A549 (cell line): ENCODE data around the gene EPS8. TPM values are rescaled to one million over a fixed set of nuclear protein-coding genes. Genes with fewer than 3 reads are reported as not detected.
A peak's percentile ranks its signal among the peaks of the same experiment; 100 is the strongest.

Source experiments
- ATAC-seq, 2 experiments: fragments of 200-7000 bp in 1 of 2; fragments of >200 bp in 1 of 2; cut with Nextera tagmentation in 1 of 2; cut with Tn5 transposase in 1 of 2; 3 replicates each; pipeline versions ENCODE4 v1.8.0 to v1.9.1; 2018 to 2020; ENCODE audit warnings: mild to moderate bottlenecking in 1 of 2, moderate library complexity in 1 of 2
- CTCF ChIA-PET: fragments of 300-600 bp; sonication (Branson Sonifier 250); formaldehyde crosslinking; extraction: SDS; loops from one replicate; lab custom pipeline; 2021; ENCODE audit warnings: antibody characterized with exemption, inconsistent platforms; lab: Yijun Ruan, JAX
- POLR2A ChIA-PET: fragments of 350-600 bp; formaldehyde crosslinking; extraction: SDS; loops from one replicate; lab custom pipeline; 2021; ENCODE audit warnings: antibody characterized with exemption, inconsistent platforms; lab: Yijun Ruan, JAX
- DNase-seq, 2 experiments: peaks; one replicate each; pipeline versions ENCODE4 v3.0.0 to v3.0.0-alpha.2; 2011 to 2016; ENCODE audit warnings: low read depth in 1 of 2, low spot score in 1 of 2
- FAIRE-seq: peaks from 2 replicates; lab custom pipeline; 2011; peaks lifted over from hg19 to GRCh38; lab: Jason Lieb, UNC
- H3K27ac ChIP-seq, 2 experiments: fragments of >200 bp; sonication (Bioruptor Twin); formaldehyde crosslinking; 3 replicates each; pipeline ENCODE4 v1.5.1; 2016 to 2017
- H3K4me1 ChIP-seq: fragments of >200 bp; sonication (Bioruptor Twin); formaldehyde crosslinking; 3 replicates; pipeline ENCODE4 v1.6.1; 2016
- H3K4me2 ChIP-seq: fragments of >200 bp; sonication (Bioruptor Twin); formaldehyde crosslinking; 3 replicates; pipeline ENCODE4 v1.6.1; 2016
- H3K4me3 ChIP-seq: fragments of >200 bp; sonication (Bioruptor Twin); formaldehyde crosslinking; 3 replicates; pipeline ENCODE4 v1.5.1; 2016
- H3K9me3 ChIP-seq: fragments of >200 bp; sonication (Bioruptor Twin); formaldehyde crosslinking; 3 replicates; pipeline ENCODE4 v1.6.1; 2016
- ATOH8 ChIP-seq: fragments of 250-450 bp; sonication (Bioruptor Pico); IDR thresholded peaks from 2 replicates; pipeline ENCODE4 v1.5.0; 2020; ENCODE audit warnings: low read depth, mild to moderate bottlenecking, moderate library complexity
- CBX2 ChIP-seq: fragments of 200-600 bp; sonication (generic); IDR thresholded peaks from 2 replicates; pipeline ENCODE4 v1.6.1; 2016; ENCODE audit warnings: low read depth, mild to moderate bottlenecking, borderline replicate concordance
- FOXS1 ChIP-seq: fragments of 250-450 bp; sonication (Bioruptor Pico); IDR thresholded peaks from 2 replicates; pipeline ENCODE4 v1.5.0; 2020; ENCODE audit warnings: mild to moderate bottlenecking, moderate library complexity
- HMGXB4 ChIP-seq: fragments of 250-450 bp; sonication (Bioruptor Pico); IDR thresholded peaks from 2 replicates; pipeline ENCODE4 v1.5.0; 2021; ENCODE audit warnings: mild to moderate bottlenecking, moderate library complexity, borderline replicate concordance
- JUN ChIP-seq, 2 experiments: fragments of >200 bp; sonication (Bioruptor Twin); formaldehyde crosslinking; IDR thresholded peaks; 2 replicates in 1 of 2; 3 replicates in 1 of 2; pipeline ENCODE4 v1.6.1; 2016 to 2017
- NFE2L2 ChIP-seq: fragments of 150-350 bp; conservative IDR thresholded peaks from 2 replicates; pipeline ENCODE4 v1.6.1; 2014; ENCODE audit warnings: low read length
- NR3C1 ChIP-seq: fragments of >200 bp; sonication (Bioruptor Twin); formaldehyde crosslinking; IDR thresholded peaks from 3 replicates; pipeline ENCODE4 v1.6.1; 2017
- RFX5 ChIP-seq: fragments of 450-650 bp; IDR thresholded peaks from 2 replicates; pipeline ENCODE4 v1.7.1; 2014; ENCODE audit warnings: antibody characterized with exemption, mild to moderate bottlenecking, moderate library complexity
- RNF2 ChIP-seq: fragments of 200-600 bp; sonication (generic); IDR thresholded peaks from 2 replicates; pipeline ENCODE4 v1.6.1; 2016; ENCODE audit warnings: low read depth, mild to moderate bottlenecking, antibody characterized with exemption, moderate library complexity, borderline replicate concordance
- USF2 ChIP-seq: fragments of 450-650 bp; IDR thresholded peaks from 2 replicates; pipeline ENCODE4 v1.6.1; 2014; ENCODE audit warnings: antibody characterized with exemption
- ZC3H11A ChIP-seq: fragments of 450-650 bp; IDR thresholded peaks from 2 replicates; pipeline ENCODE4 v1.6.1; 2014; ENCODE audit warnings: antibody characterized with exemption, mild to moderate bottlenecking
- ZFP36 ChIP-seq: fragments of 450-650 bp; IDR thresholded peaks from 2 replicates; pipeline ENCODE4 v1.6.1; 2014; ENCODE audit warnings: borderline replicate concordance; ENCODE audit not compliant: partially characterized antibody
- WGBS: methylation state at CpG from one replicate; pipeline ENCODE4 v1.1.6; 2017; ENCODE audit errors: missing lambda C conversion rate; 5-methylcytosine and 5-hydroxymethylcytosine counted together
- polyA plus RNA-seq, 4 experiments: library from polyadenylated mRNA; depleted of rRNA in 3 of 4; stranded (reverse); fragments of >200 nt; fragmentation: RNase III in 1 of 4; extraction: RNeasy Plus Mini Kit Qiagen cat#74134 plus additional on column Dnase treatment in 1 of 4; gene quantifications; 2 replicates in 3 of 4; 3 replicates in 1 of 4; pipeline ENCODE4 v1.2.3, GENCODE V29; 2011 to 2017
- TF ChIP-seq, protein P1 (sequence below): fragments of 200-600 bp; sonication (generic); IDR thresholded peaks from 2 replicates; pipeline ENCODE4 v1.6.1; 2016; ENCODE audit warnings: antibody characterized with exemption, mild to moderate bottlenecking, moderate library complexity

Gene EPS8
- polyA plus RNA-seq, 2 of the 4 experiments (the other 2 are of a cell fraction), result 25.1 to 101 TPM

- no peak for FAIRE-seq
- no peak for ATAC-seq
- POLR2A ChIA-PET, result no interaction called here
- no peak for TF ChIP-seq JUN (IDR thresholded peaks at IDR 0.05)
- TF ChIP-seq ZC3H11A, result no peak
- WGBS, result 83% methylated on average over 6 of the region's 6 CpGs
- CTCF ChIA-PET, result no interaction called here
- Histone ChIP-seq H3K9me3 (no peaks in the 10 kb centered on the region), H3K27ac (no peak overlapping the region), H3K4me2 (no peak overlapping the region), H3K4me1 (peaks cover 49% of the 10 kb centered on the region), H3K4me3 (no peak overlapping the region)
- no peak for DNase-seq
Observed at GRCh38 chr12:15707516-15708199, 81.5 kb downstream of the EPS8 start.

DNA sequence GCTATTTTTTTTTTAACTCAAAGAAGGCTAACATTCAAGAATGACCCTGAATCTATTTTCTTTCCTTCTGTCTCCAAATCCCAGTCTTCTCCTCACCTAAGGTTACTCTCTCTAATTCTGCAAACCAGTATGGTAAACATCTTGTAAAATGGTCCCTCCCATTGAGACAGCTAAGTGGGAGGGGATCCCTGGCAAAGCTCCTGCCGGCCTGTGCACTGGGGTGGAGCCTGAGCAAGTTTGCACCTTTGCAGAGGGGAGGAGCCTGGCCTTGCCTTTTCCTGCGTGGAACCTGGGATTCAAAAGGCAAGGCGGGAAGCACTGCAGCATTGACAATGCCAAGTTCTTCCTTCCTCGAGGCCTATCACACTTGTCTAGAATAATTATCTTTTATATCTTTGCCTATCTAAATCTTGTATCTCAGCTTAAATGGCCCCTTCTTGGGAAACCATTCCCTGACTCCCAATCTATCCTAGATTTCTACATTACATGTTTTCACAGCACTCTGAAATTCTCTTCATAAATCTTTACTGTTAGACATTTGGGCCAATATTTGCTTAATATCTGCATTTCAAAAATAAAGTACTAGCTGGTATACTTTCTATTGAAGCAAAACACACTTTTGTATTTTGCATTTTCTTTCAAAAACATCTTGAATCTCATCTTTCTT, 83.0 kb downstream of the EPS8 start:
- H3K27ac ChIP-seq, result no peak overlapping the region
- H3K4me1 ChIP-seq, result peaks cover 49% of the 10 kb centered on the region
- 35% methylated on average over 4 of the region's 4 CpGs for WGBS
- DNase-seq, result peak in 1 of 2 experiments; percentile 45
- H3K4me3 ChIP-seq, result no peak overlapping the region
- peak overlapping the region; percentile 39 for H3K4me2 ChIP-seq
- peak; percentile 56 to 79; a peak in 5 of 6 replicates for ATAC-seq
- H3K9me3 ChIP-seq, result no peaks in the 10 kb centered on the region
- CTCF ChIA-PET, result interaction anchor here (1.1 kb wide), 1 partner anchor 48 kb away, joined by 3 read pairs; no protein-coding TSS in a partner anchor
- no peak for FAIRE-seq
- TF ChIP-seq NR3C1 (no peak), ATOH8 (CRISPR knock-in tag) (no peak), ZFP36 (no peak), RFX5 (no peak), HMGXB4 (CRISPR knock-in tag) (no peak), USF2 (no peak), FOXS1 (CRISPR knock-in tag) (no peak), RNF2 (no peak), CBX2 (no peak), NFE2L2 (no peak)
- TF ChIP-seq, protein P1, sequence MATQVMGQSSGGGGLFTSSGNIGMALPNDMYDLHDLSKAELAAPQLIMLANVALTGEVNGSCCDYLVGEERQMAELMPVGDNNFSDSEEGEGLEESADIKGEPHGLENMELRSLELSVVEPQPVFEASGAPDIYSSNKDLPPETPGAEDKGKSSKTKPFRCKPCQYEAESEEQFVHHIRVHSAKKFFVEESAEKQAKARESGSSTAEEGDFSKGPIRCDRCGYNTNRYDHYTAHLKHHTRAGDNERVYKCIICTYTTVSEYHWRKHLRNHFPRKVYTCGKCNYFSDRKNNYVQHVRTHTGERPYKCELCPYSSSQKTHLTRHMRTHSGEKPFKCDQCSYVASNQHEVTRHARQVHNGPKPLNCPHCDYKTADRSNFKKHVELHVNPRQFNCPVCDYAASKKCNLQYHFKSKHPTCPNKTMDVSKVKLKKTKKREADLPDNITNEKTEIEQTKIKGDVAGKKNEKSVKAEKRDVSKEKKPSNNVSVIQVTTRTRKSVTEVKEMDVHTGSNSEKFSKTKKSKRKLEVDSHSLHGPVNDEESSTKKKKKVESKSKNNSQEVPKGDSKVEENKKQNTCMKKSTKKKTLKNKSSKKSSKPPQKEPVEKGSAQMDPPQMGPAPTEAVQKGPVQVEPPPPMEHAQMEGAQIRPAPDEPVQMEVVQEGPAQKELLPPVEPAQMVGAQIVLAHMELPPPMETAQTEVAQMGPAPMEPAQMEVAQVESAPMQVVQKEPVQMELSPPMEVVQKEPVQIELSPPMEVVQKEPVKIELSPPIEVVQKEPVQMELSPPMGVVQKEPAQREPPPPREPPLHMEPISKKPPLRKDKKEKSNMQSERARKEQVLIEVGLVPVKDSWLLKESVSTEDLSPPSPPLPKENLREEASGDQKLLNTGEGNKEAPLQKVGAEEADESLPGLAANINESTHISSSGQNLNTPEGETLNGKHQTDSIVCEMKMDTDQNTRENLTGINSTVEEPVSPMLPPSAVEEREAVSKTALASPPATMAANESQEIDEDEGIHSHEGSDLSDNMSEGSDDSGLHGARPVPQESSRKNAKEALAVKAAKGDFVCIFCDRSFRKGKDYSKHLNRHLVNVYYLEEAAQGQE, result no peak
- POLR2A ChIA-PET, result interaction anchor here (0.6 kb wide), 1 partner anchor 44 kb away, joined by 3 read pairs; no protein-coding TSS in a partner anchor
